SK-N-SH (cell line): Measurements from ENCODE around the gene ZMPSTE24. TPM values are rescaled to one million over a fixed set of nuclear protein-coding genes. Genes with fewer than 3 reads are reported as not detected.

Experiments used
- CTCF ChIA-PET: fragments of 300-600, 350-600 bp; formaldehyde crosslinking; extraction: SDS; loops from one replicate; lab custom pipeline; 2021; lab: Yijun Ruan, JAX
- POLR2A ChIA-PET: fragments of 350-600 bp; sonication (Branson Sonifier 250); formaldehyde crosslinking; extraction: SDS; loops from one replicate; lab custom pipeline; 2020; ENCODE audit warnings: antibody characterized with exemption, inconsistent platforms; lab: Yijun Ruan, JAX
- DNase-seq: peaks from one replicate; pipeline ENCODE4 v3.0.0; 2012
- H2AFZ ChIP-seq: fragments of 200-600 bp; sonication (generic); 2 replicates; pipeline ENCODE4 v1.8.1; 2016; ENCODE audit warnings: antibody characterized with exemption, mild to moderate bottlenecking, low read depth
- H3F3A ChIP-seq: fragments of 200-600 bp; sonication (generic); replicated peaks from 2 replicates; pipeline ENCODE3; 2016; ENCODE audit warnings: antibody characterized with exemption, mild to moderate bottlenecking; ENCODE audit not compliant: insufficient read depth
- H3K27ac ChIP-seq, 2 experiments: fragments of 200-500 bp in 1 of 2; fragments of 200-600 bp in 1 of 2; sonication (Bioruptor generic) in 1 of 2; sonication (generic), shearing (Covaris generic) in 1 of 2; 2 replicates each; pipeline versions ENCODE4 v1.5.1 to v1.6.1; 2014 to 2016; ENCODE audit warnings: low read depth in 2 of 2, inconsistent platforms in 1 of 2, low read length in 1 of 2, mild to moderate bottlenecking in 1 of 2, mixed read lengths in 1 of 2
- H3K27me3 ChIP-seq: fragments of 200-600 bp; sonication (generic), shearing (Covaris generic); 2 replicates; pipeline ENCODE4 v1.6.1; 2016; ENCODE audit warnings: mixed run types; ENCODE audit not compliant: insufficient read depth
- H3K36me3 ChIP-seq, 2 experiments: fragments of 200-500 bp in 1 of 2; fragments of 200-600 bp in 1 of 2; sonication (Bioruptor generic) in 1 of 2; sonication (generic) in 1 of 2; replicated peaks in 1 of 2; 2 replicates each; pipeline versions ENCODE3 to v1.5.1; 2014 to 2016; ENCODE audit warnings: low read length in 1 of 2, mild to moderate bottlenecking in 1 of 2; ENCODE audit not compliant: insufficient read depth in 2 of 2, control insufficient read depth in 1 of 2
- H3K4me1 ChIP-seq, 2 experiments: fragments of 200-500 bp in 1 of 2; fragments of 200-600 bp in 1 of 2; sonication (Bioruptor generic) in 1 of 2; sonication (generic), shearing (Covaris generic) in 1 of 2; 2 replicates each; pipeline versions ENCODE4 v1.5.1 to v1.6.1; 2014 to 2016; ENCODE audit warnings: low read depth in 1 of 2, low read length in 1 of 2, mixed run types in 1 of 2; ENCODE audit not compliant: insufficient read depth in 2 of 2, control insufficient read depth in 1 of 2
- H3K4me2 ChIP-seq: fragments of 200-600 bp; sonication (generic), shearing (Covaris generic); 2 replicates; pipeline ENCODE4 v1.6.1; 2017; ENCODE audit warnings: mixed run types
- H3K4me3 ChIP-seq, 2 experiments: fragments of 200-500 bp in 1 of 2; fragments of 200-600 bp in 1 of 2; sonication (Bioruptor generic) in 1 of 2; sonication (generic), shearing (Covaris generic) in 1 of 2; 2 replicates each; pipeline versions ENCODE4 v1.5.1 to v1.8.1; 2014 to 2016; ENCODE audit warnings: low read depth in 2 of 2, inconsistent platforms in 1 of 2, low read length in 1 of 2, mild to moderate bottlenecking in 1 of 2, mixed read lengths in 1 of 2, moderate library complexity in 1 of 2
- H3K79me2 ChIP-seq: fragments of 200-600 bp; sonication (generic); 2 replicates; pipeline ENCODE4 v1.8.1; 2017; ENCODE audit warnings: mild to moderate bottlenecking; ENCODE audit not compliant: insufficient read depth
- H3K9ac ChIP-seq: fragments of 200-600 bp; sonication (generic); 2 replicates; pipeline ENCODE4 v1.6.1; 2017; ENCODE audit warnings: mixed run types
- H3K9me2 ChIP-seq: fragments of 200-600 bp; sonication (generic); 2 replicates; pipeline ENCODE4 v1.6.1; 2017; ENCODE audit warnings: mixed run types
- H3K9me3 ChIP-seq: fragments of 200-600 bp; sonication (generic); 2 replicates; pipeline ENCODE4 v1.6.1; 2017; ENCODE audit warnings: mixed run types, mild to moderate bottlenecking, moderate library complexity
- H4K20me1 ChIP-seq: fragments of 200-600 bp; sonication (generic); 2 replicates; pipeline ENCODE4 v1.6.1; 2017; ENCODE audit warnings: mild to moderate bottlenecking, mixed run types; ENCODE audit not compliant: insufficient read depth
- CHD2 ChIP-seq: fragments of 150-350 bp; IDR thresholded peaks from 2 replicates; pipeline ENCODE4 v1.6.1; 2018; ENCODE audit warnings: low read length; ENCODE audit not compliant: partially characterized antibody
- ELF1 ChIP-seq: IDR thresholded peaks from 2 replicates; pipeline ENCODE4 v1.4.0; 2012
- EP300 ChIP-seq, 2 experiments: IDR thresholded peaks; 2 replicates each; pipeline versions ENCODE4 v1.4.0 to v1.6.1; 2012; ENCODE audit warnings: borderline replicate concordance in 1 of 2, low read depth in 1 of 2, low read length in 1 of 2
- EZH2phosphoT487 ChIP-seq: fragments of 200-600 bp; sonication (generic); IDR thresholded peaks from 2 replicates; pipeline ENCODE4 v1.6.1; 2017; ENCODE audit warnings: low read depth, mixed run types, mild to moderate bottlenecking, antibody characterized with exemption, moderate library complexity, borderline replicate concordance
- FOSL2 ChIP-seq: IDR thresholded peaks from 2 replicates; pipeline ENCODE4 v1.4.0; 2012; ENCODE audit warnings: low read depth, mild to moderate bottlenecking, moderate library complexity, borderline replicate concordance
- FOXM1 ChIP-seq: IDR thresholded peaks from 2 replicates; pipeline ENCODE4 v1.4.0; 2012; ENCODE audit warnings: low read depth, mild to moderate bottlenecking
- GATA2 ChIP-seq: sonication (generic); formaldehyde crosslinking; IDR thresholded peaks from 2 replicates; pipeline ENCODE4 v1.5.0; 2020; ENCODE audit warnings: mild to moderate bottlenecking, missing genetic modification reagents
- MAX ChIP-seq: IDR thresholded peaks from 2 replicates; pipeline ENCODE4 v1.4.0; 2012; ENCODE audit warnings: low read depth
- MXI1 ChIP-seq: IDR thresholded peaks from 2 replicates; pipeline ENCODE4 v1.6.1; 2012; ENCODE audit warnings: mild to moderate bottlenecking, low read depth, low read length, improper control_type of control experiment
- NRF1 ChIP-seq: IDR thresholded peaks from 2 replicates; pipeline ENCODE4 v1.6.1; 2012; ENCODE audit warnings: low read depth, mild to moderate bottlenecking, low read length
- RAD21 ChIP-seq: IDR thresholded peaks from 2 replicates; pipeline ENCODE4 v1.6.1; 2012; ENCODE audit warnings: mild to moderate bottlenecking, low read length
- TAF1 ChIP-seq: IDR thresholded peaks from 2 replicates; pipeline ENCODE4 v1.6.1; 2012; ENCODE audit warnings: low read depth, mild to moderate bottlenecking, low read length, moderate library complexity, borderline replicate concordance
- ZBTB33 ChIP-seq: IDR thresholded peaks from 2 replicates; pipeline ENCODE4 v1.4.0; 2012; ENCODE audit warnings: low read depth, borderline replicate concordance
- WGBS: methylation state at CpG from one replicate; pipeline ENCODE4 v1.1.6; 2017; ENCODE audit warnings: low lambda C conversion rate; 5-methylcytosine and 5-hydroxymethylcytosine counted together
- polyA plus RNA-seq, 3 experiments: library from polyadenylated mRNA; depleted of rRNA; stranded (reverse); fragments of >200 nt; gene quantifications; 2 replicates each; pipeline ENCODE4 v1.2.3, GENCODE V29; 2012
- TF ChIP-seq, protein P1 (sequence below): fragments of 150-350 bp; IDR thresholded peaks from 2 replicates; pipeline ENCODE4 v1.6.1; 2017; ENCODE audit warnings: antibody characterized with exemption, low read length, low read depth, borderline replicate concordance
- TF ChIP-seq, protein P2 (sequence below): IDR thresholded peaks from 2 replicates; pipeline ENCODE4 v1.4.0; 2012; ENCODE audit warnings: low read depth, borderline replicate concordance

The ZMPSTE24 gene
- polyA plus RNA-seq, 1 of the 3 experiments (the other 2 are of a cell fraction) = 13.7 TPM

DNA sequence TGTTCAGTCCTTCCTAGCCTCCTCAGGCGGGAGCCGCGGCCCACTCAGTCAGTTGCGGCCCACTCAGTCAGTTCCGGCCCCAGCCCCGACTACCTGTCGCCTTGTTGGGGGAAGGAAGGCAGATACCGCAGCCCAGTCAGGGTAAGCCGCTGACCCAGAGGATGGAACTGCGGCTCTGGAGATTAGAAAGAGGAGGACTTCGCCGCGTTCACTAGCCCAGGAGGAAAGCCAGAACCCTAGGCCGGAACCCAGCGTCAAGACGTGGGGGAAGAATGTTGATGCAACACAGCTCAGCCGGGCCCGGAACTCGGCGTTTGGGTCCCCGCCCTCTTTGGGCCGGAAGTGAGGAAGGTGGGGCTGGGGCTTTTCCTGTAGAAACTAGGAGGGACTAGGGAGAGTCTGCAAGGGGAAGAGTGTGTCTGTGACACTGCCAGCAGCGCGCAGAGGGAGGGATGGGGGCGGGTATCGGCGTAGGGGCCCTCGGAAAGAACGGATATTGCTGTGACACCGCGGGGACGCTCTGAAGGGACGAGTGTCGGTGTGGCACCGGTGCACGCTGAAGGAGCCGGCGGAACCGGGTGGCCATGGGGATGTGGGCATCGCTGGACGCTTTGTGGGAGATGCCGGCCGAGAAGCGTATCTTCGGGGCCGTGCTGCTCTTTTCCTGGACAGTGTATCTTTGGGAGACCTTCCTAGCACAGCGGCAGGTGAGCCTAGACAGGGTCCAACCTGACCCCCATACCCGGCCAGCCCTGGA is at the start of gene ZMPSTE24 (continued):
- TF ChIP-seq ZBTB33 (no peak), RAD21 (no peak), NRF1 (no peak), EP300 (IDR thresholded peaks at IDR 0.05; ENCODE audit: borderline replicate concordance in 1 of 2, low read depth in 1 of 2, low read length in 1 of 2) (peak in 1 of 2 experiments; percentile 59; a peak in 2 of 4 replicates), EZH2phosphoT487 (no peak), ELF1 (peak; percentile 80), MAX (peak; percentile 89), TAF1 (peak; percentile 81)
- TF ChIP-seq, protein P1, sequence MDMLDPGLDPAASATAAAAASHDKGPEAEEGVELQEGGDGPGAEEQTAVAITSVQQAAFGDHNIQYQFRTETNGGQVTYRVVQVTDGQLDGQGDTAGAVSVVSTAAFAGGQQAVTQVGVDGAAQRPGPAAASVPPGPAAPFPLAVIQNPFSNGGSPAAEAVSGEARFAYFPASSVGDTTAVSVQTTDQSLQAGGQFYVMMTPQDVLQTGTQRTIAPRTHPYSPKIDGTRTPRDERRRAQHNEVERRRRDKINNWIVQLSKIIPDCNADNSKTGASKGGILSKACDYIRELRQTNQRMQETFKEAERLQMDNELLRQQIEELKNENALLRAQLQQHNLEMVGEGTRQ = no peak

DNA sequence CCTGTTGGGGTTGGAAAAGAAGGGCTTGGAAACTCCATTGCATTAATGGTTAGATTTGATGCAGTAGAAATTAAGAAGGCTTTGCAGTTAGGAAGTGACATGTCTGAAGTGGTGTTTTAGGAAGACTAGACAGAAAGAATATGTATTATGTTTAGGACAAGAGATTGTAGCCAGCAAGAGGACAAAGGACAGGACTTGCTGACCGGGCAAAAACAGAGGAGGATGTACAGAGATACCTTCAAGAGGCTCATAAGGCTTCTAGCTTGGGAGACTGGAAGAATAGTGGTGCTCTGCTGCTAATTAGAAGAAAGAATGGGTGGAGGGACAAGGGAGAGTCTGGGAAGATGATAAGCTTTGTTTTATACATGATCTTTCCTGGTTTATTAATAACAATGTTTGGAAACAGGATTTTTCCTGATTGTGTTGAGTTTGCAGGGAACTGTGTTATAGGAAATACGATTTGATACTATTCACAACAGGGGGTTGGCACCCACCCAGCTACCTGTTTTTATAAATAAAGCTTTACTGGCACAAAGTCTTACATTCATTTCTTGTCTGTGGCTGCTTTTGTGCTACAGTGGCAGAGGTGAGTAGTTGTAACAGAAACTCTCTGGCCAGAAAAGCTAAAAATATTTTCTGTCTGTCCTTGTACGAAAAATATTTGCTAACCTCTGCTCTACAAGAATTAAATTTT is 47.4 kb upstream of the ZMPSTE24 start:
- H3K9me3 ChIP-seq = no peaks in the 10 kb centered on the region
- DNase-seq = no peak
- POLR2A ChIA-PET = no interaction called here
- CTCF ChIA-PET = interaction anchor here (1.0 to 1.7 kb wide), 3 partner anchors 13 to 58 kb away, joined by 3 to 5 read pairs (median 3); no protein-coding TSS in a partner anchor
- H3K4me3 ChIP-seq = no peak overlapping the region
- H4K20me1 ChIP-seq = no peaks in the 10 kb centered on the region
- H3K4me1 ChIP-seq = no peaks in the 10 kb centered on the region; a peak in 1 of 4 replicates
- H2AFZ ChIP-seq = no peak overlapping the region
- no peaks in the 10 kb centered on the region for H3K27me3 ChIP-seq
- no peaks in the 10 kb centered on the region for H3K9me2 ChIP-seq
- 94% methylated on average over 3 of the region's 3 CpGs for WGBS
- H3K36me3 ChIP-seq = peaks cover 13 to 48% of the 10 kb centered on the region in 2 experiments
- H3K9ac ChIP-seq = no peak overlapping the region
- no peak overlapping the region for H3K4me2 ChIP-seq
- peaks cover 24% of the 10 kb centered on the region; the same call in 1 of the 2 replicates for H3K79me2 ChIP-seq
- H3K27ac ChIP-seq = no peak overlapping the region
- no peaks in the 10 kb centered on the region for H3F3A ChIP-seq
- TF ChIP-seq, protein P2, sequence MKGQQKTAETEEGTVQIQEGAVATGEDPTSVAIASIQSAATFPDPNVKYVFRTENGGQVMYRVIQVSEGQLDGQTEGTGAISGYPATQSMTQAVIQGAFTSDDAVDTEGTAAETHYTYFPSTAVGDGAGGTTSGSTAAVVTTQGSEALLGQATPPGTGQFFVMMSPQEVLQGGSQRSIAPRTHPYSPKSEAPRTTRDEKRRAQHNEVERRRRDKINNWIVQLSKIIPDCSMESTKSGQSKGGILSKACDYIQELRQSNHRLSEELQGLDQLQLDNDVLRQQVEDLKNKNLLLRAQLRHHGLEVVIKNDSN = no peak
- TF ChIP-seq CHD2 (no peak), FOXM1 (no peak), GATA2 (CRISPR knock-in tag) (no peak), ZBTB33 (no peak), NRF1 (no peak), FOSL2 (no peak), MXI1 (no peak), ELF1 (no peak), EZH2phosphoT487 (no peak)
